ENCODE results near the gene FAAP24. TPM values are rescaled to one million over a fixed set of nuclear protein-coding genes. Genes with fewer than 3 reads are reported as not detected.
"Not testable (repeated sequence)": the region's sequence is repeated elsewhere in the genome, so short reads cannot be mapped to it uniquely, and the experiment has no call there.

FAAP24 gene
- polyA plus RNA-seq, 1 donor, result 3.1 TPM

GRCh38 chr19:32969549-32969948, 2.5 kb upstream of the FAAP24 start:
- Histone ChIP-seq H3K27me3 (ENCODE audit: control insufficient read depth, insufficient read depth, low read length) (no peaks in the 10 kb centered on the region), H3K36me3 (ENCODE audit: control insufficient read depth, insufficient read depth, low read length) (peaks cover 14% of the 10 kb centered on the region), H3K9me3 (ENCODE audit: control insufficient read depth, low read depth, low read length) (no peaks in the 10 kb centered on the region), H3K4me3 (ENCODE audit: low read length) (no peak overlapping the region), H3K27ac (ENCODE audit: low read length) (no peak overlapping the region), H3K4me1 (ENCODE audit: control insufficient read depth, insufficient read depth, low read length) (no peaks in the 10 kb centered on the region)
- no CpG with 5 or more reads among the region's 10 CpGs for WGBS (ENCODE audit: insufficient coverage, low lambda C conversion rate)
- DNase-seq, result no peak

- H3K36me3 ChIP-seq (ENCODE audit: control insufficient read depth, insufficient read depth, low read length), result peaks cover 8% of the 10 kb centered on the region
- H3K27ac ChIP-seq (ENCODE audit: low read length), result no peak overlapping the region
- no peaks in the 10 kb centered on the region for H3K27me3 ChIP-seq (ENCODE audit: control insufficient read depth, insufficient read depth, low read length)
- no peak for DNase-seq
- H3K4me3 ChIP-seq (ENCODE audit: low read length), result peak overlapping the region; percentile 87
- no peaks in the 10 kb centered on the region for H3K9me3 ChIP-seq (ENCODE audit: control insufficient read depth, low read depth, low read length)
- WGBS (ENCODE audit: insufficient coverage, low lambda C conversion rate), result no CpG with 5 or more reads among the region's 21 CpGs
- H3K4me1 ChIP-seq (ENCODE audit: control insufficient read depth, insufficient read depth, low read length), result no peaks in the 10 kb centered on the region
Observed at GRCh38 chr19:32971012-32971595, 938 bp upstream of the FAAP24 start.

GRCh38 chr19:32976223-32976805, 4.3 kb downstream of the FAAP24 start:
- Histone ChIP-seq H3K27me3 (ENCODE audit: control insufficient read depth, insufficient read depth, low read length) (no peaks in the 10 kb centered on the region), H3K36me3 (ENCODE audit: control insufficient read depth, insufficient read depth, low read length) (peaks cover 12% of the 10 kb centered on the region), H3K27ac (ENCODE audit: low read length) (no peak overlapping the region), H3K4me3 (ENCODE audit: low read length) (no peak overlapping the region), H3K9me3 (ENCODE audit: control insufficient read depth, low read depth, low read length) (no peaks in the 10 kb centered on the region), H3K4me1 (ENCODE audit: control insufficient read depth, insufficient read depth, low read length) (no peaks in the 10 kb centered on the region)
- peak; percentile 38 to 52 for DNase-seq
- 33% methylated on average over 1 of the region's 14 CpGs for WGBS (ENCODE audit: insufficient coverage, low lambda C conversion rate)

GRCh38 chr19:32977280-32977679, 5.2 kb downstream of the FAAP24 start:
- WGBS (ENCODE audit: insufficient coverage, low lambda C conversion rate), result no CpG with 5 or more reads among the region's 7 CpGs
- H3K27ac ChIP-seq (ENCODE audit: low read length), result no peak overlapping the region
- H3K27me3 ChIP-seq (ENCODE audit: control insufficient read depth, insufficient read depth, low read length), result no peaks in the 10 kb centered on the region
- peaks cover 12% of the 10 kb centered on the region for H3K36me3 ChIP-seq (ENCODE audit: control insufficient read depth, insufficient read depth, low read length)
- H3K4me1 ChIP-seq (ENCODE audit: control insufficient read depth, insufficient read depth, low read length), result no peaks in the 10 kb centered on the region
- H3K9me3 ChIP-seq (ENCODE audit: control insufficient read depth, low read depth, low read length), result no peaks in the 10 kb centered on the region
- DNase-seq, result peak in 1 of 2 donors; percentile 14
- no peak overlapping the region for H3K4me3 ChIP-seq (ENCODE audit: low read length)

GRCh38 chr19:32977813-32978212, 5.8 kb downstream of the FAAP24 start:
- WGBS (ENCODE audit: insufficient coverage, low lambda C conversion rate), result 100% methylated on average over 1 of the region's 4 CpGs
- not testable (repeated sequence) for H3K4me1 ChIP-seq (ENCODE audit: control insufficient read depth, insufficient read depth, low read length); H3K27ac ChIP-seq (ENCODE audit: low read length); DNase-seq; H3K27me3 ChIP-seq (ENCODE audit: control insufficient read depth, insufficient read depth, low read length); H3K9me3 ChIP-seq (ENCODE audit: control insufficient read depth, low read depth, low read length); H3K4me3 ChIP-seq (ENCODE audit: low read length)
- peaks cover 12% of the 10 kb centered on the region for H3K36me3 ChIP-seq (ENCODE audit: control insufficient read depth, insufficient read depth, low read length)

GRCh38 chr19:32979807-32980206, 7.8 kb downstream of the FAAP24 start:
- not testable (repeated sequence) for H3K27me3 ChIP-seq (ENCODE audit: control insufficient read depth, insufficient read depth, low read length); H3K27ac ChIP-seq (ENCODE audit: low read length); H3K9me3 ChIP-seq (ENCODE audit: control insufficient read depth, low read depth, low read length); DNase-seq; H3K4me1 ChIP-seq (ENCODE audit: control insufficient read depth, insufficient read depth, low read length); H3K4me3 ChIP-seq (ENCODE audit: low read length)
- H3K36me3 ChIP-seq (ENCODE audit: control insufficient read depth, insufficient read depth, low read length), result peaks cover 16% of the 10 kb centered on the region
- WGBS (ENCODE audit: insufficient coverage, low lambda C conversion rate), result no CpG with 5 or more reads among the region's 7 CpGs

- not testable (repeated sequence) for H3K4me1 ChIP-seq (ENCODE audit: control insufficient read depth, insufficient read depth, low read length); H3K27me3 ChIP-seq (ENCODE audit: control insufficient read depth, insufficient read depth, low read length); DNase-seq; H3K4me3 ChIP-seq (ENCODE audit: low read length); H3K9me3 ChIP-seq (ENCODE audit: control insufficient read depth, low read depth, low read length); H3K27ac ChIP-seq (ENCODE audit: low read length)
- no CpG with 5 or more reads among the region's 6 CpGs for WGBS (ENCODE audit: insufficient coverage, low lambda C conversion rate)
- H3K36me3 ChIP-seq (ENCODE audit: control insufficient read depth, insufficient read depth, low read length), result peaks cover 16% of the 10 kb centered on the region
Observed at GRCh38 chr19:32982488-32982887, 10.4 kb downstream of the FAAP24 start.

GRCh38 chr19:32988254-32988653, 16.2 kb downstream of the FAAP24 start:
- H3K9me3 ChIP-seq (ENCODE audit: control insufficient read depth, low read depth, low read length); H3K4me3 ChIP-seq (ENCODE audit: low read length); H3K4me1 ChIP-seq (ENCODE audit: control insufficient read depth, insufficient read depth, low read length); H3K27ac ChIP-seq (ENCODE audit: low read length); DNase-seq; H3K27me3 ChIP-seq (ENCODE audit: control insufficient read depth, insufficient read depth, low read length): not testable (repeated sequence)
- peaks cover 26% of the 10 kb centered on the region for H3K36me3 ChIP-seq (ENCODE audit: control insufficient read depth, insufficient read depth, low read length)
- no CpG with 5 or more reads among the region's 5 CpGs for WGBS (ENCODE audit: insufficient coverage, low lambda C conversion rate)

- Histone ChIP-seq H3K9me3 (ENCODE audit: control insufficient read depth, low read depth, low read length) (no peaks in the 10 kb centered on the region), H3K27ac (ENCODE audit: low read length) (no peak overlapping the region), H3K36me3 (ENCODE audit: control insufficient read depth, insufficient read depth, low read length) (peaks cover 29% of the 10 kb centered on the region)
Observed at GRCh38 chr19:32988724-32989123, 16.7 kb downstream of the FAAP24 start.

GRCh38 chr19:32995966-32996365, 23.9 kb downstream of the FAAP24 start:
- not testable (repeated sequence) for H3K9me3 ChIP-seq (ENCODE audit: control insufficient read depth, low read depth, low read length); H3K4me3 ChIP-seq (ENCODE audit: low read length); H3K4me1 ChIP-seq (ENCODE audit: control insufficient read depth, insufficient read depth, low read length); H3K27ac ChIP-seq (ENCODE audit: low read length); H3K27me3 ChIP-seq (ENCODE audit: control insufficient read depth, insufficient read depth, low read length); DNase-seq
- no CpG with 5 or more reads among the region's 17 CpGs for WGBS (ENCODE audit: insufficient coverage, low lambda C conversion rate)
- H3K36me3 ChIP-seq (ENCODE audit: control insufficient read depth, insufficient read depth, low read length), result peaks cover 34% of the 10 kb centered on the region

More at GRCh38 chr19:32988724-32989123, 16.7 kb downstream of the FAAP24 start:
- Histone ChIP-seq H3K27me3 (ENCODE audit: control insufficient read depth, insufficient read depth, low read length) (no peaks in the 10 kb centered on the region), H3K4me1 (ENCODE audit: control insufficient read depth, insufficient read depth, low read length) (no peaks in the 10 kb centered on the region), H3K4me3 (ENCODE audit: low read length) (no peak overlapping the region)
- no CpG with 5 or more reads among the region's 5 CpGs for WGBS (ENCODE audit: insufficient coverage, low lambda C conversion rate)
- DNase-seq, result no peak

- H3K4me3 ChIP-seq (ENCODE audit: low read length); H3K4me1 ChIP-seq (ENCODE audit: control insufficient read depth, insufficient read depth, low read length); H3K27me3 ChIP-seq (ENCODE audit: control insufficient read depth, insufficient read depth, low read length); H3K27ac ChIP-seq (ENCODE audit: low read length); DNase-seq; H3K9me3 ChIP-seq (ENCODE audit: control insufficient read depth, low read depth, low read length): not testable (repeated sequence)
- no CpG with 5 or more reads among the region's 7 CpGs for WGBS (ENCODE audit: insufficient coverage, low lambda C conversion rate)
- peaks cover 33% of the 10 kb centered on the region for H3K36me3 ChIP-seq (ENCODE audit: control insufficient read depth, insufficient read depth, low read length)
Observed at GRCh38 chr19:32997061-32997464, 25.0 kb downstream of the FAAP24 start.

Measured in large intestine (tissue), 3 donors.